Cardiac muscle cell (in vitro differentiated cells and primary cell): ENCODE data around the gene AIDA. TPM values are rescaled to one million over a fixed set of nuclear protein-coding genes. Genes with fewer than 3 reads are reported as not detected.

ENCODE experiments used
- DNase-seq, 2 donors: peaks; one replicate each; pipeline versions ENCODE4 v3.0.0 to v3.0.0-alpha.2; 2010 to 2017; ENCODE audit warnings: low read depth in 1 of 2, low spot score in 1 of 2
- H3K27ac ChIP-seq: fragments of 200-600 bp; sonication (generic); 2 replicates; pipeline ENCODE4 v1.5.1; 2016
- H3K27me3 ChIP-seq: fragments of 200-600 bp; sonication (generic); 2 replicates; pipeline ENCODE4 v1.6.0; 2016; ENCODE audit warnings: control low read depth
- H3K36me3 ChIP-seq: fragments of 200-600 bp; sonication (generic); 2 replicates; pipeline ENCODE4 v1.5.1; 2016; ENCODE audit warnings: control low read depth
- H3K4me1 ChIP-seq: fragments of 200-600 bp; sonication (generic); 2 replicates; pipeline ENCODE4 v1.8.1; 2017; ENCODE audit warnings: low read depth, mild to moderate bottlenecking, mixed run types
- H3K4me3 ChIP-seq: fragments of 200-600 bp; sonication (generic); 2 replicates; pipeline ENCODE4 v1.5.1; 2016; ENCODE audit warnings: mild to moderate bottlenecking
- H3K9me3 ChIP-seq: fragments of 200-600 bp; sonication (generic); 2 replicates; pipeline ENCODE4 v1.5.1; 2017; ENCODE audit warnings: low read depth, mild to moderate bottlenecking, control low read depth
- polyA plus RNA-seq: library from polyadenylated mRNA; unstranded; fragments of >200 nt; fragmentation: Nextera tagmentation; extraction: Ambion mirVana; gene quantifications from 2 replicates; pipeline ENCODE4 v1.2.1, GENCODE V29; 2016
- total RNA-seq: library from RNA; depleted of rRNA; stranded (reverse); fragments of >200 nt; gene quantifications from 2 replicates; pipeline ENCODE4 v1.2.3, GENCODE V29; 2016
- TF ChIP-seq, protein P1 (sequence below): IDR thresholded peaks from 2 replicates; pipeline ENCODE4 v1.5.1; 2012; ENCODE audit warnings: low read depth, mild to moderate bottlenecking, low read length

AIDA gene
- total and polyA plus RNA-seq, 2 experiments from 2014 or later, result 16.7 to 28.7 TPM

DNA sequence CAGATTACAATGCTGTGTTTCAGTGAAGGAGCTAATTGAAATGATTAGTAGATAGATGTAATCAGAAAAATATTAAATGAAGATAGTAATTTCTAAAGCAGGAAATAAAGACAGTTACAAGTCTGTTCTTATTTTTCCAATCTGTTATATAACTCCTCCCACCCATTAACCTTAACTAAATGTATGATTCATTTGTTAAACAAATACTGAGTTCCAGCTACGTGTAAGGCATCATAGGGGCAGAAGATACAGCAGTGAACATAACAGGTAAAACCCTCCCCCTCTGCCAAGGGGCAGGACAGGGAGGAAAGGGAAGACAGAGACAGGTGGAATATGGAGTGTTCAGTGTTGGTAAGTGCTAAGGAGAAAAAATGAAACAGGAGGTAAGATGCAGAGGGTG is 24.7 kb upstream of the AIDA start, which contains the start of gene FAM177B:
Gene FAM177B (plus strand): TSS at position 231 of the 400 bp plus-strand sequence. CDS start 9,344 bp downstream, outside the sequence.
- H3K9me3 ChIP-seq, result no peaks in the 10 kb centered on the region
- H3K4me1 ChIP-seq, result no peaks in the 10 kb centered on the region
- H3K36me3 ChIP-seq, result peaks cover 30% of the 10 kb centered on the region
- no peak within 1 kb of the TSS for H3K27ac ChIP-seq
- TF ChIP-seq, protein P1, sequence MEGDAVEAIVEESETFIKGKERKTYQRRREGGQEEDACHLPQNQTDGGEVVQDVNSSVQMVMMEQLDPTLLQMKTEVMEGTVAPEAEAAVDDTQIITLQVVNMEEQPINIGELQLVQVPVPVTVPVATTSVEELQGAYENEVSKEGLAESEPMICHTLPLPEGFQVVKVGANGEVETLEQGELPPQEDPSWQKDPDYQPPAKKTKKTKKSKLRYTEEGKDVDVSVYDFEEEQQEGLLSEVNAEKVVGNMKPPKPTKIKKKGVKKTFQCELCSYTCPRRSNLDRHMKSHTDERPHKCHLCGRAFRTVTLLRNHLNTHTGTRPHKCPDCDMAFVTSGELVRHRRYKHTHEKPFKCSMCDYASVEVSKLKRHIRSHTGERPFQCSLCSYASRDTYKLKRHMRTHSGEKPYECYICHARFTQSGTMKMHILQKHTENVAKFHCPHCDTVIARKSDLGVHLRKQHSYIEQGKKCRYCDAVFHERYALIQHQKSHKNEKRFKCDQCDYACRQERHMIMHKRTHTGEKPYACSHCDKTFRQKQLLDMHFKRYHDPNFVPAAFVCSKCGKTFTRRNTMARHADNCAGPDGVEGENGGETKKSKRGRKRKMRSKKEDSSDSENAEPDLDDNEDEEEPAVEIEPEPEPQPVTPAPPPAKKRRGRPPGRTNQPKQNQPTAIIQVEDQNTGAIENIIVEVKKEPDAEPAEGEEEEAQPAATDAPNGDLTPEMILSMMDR, result no peak
- H3K27me3 ChIP-seq, result no peaks in the 10 kb centered on the region
- no peak for DNase-seq
- no peak within 1 kb of the TSS for H3K4me3 ChIP-seq

DNA sequence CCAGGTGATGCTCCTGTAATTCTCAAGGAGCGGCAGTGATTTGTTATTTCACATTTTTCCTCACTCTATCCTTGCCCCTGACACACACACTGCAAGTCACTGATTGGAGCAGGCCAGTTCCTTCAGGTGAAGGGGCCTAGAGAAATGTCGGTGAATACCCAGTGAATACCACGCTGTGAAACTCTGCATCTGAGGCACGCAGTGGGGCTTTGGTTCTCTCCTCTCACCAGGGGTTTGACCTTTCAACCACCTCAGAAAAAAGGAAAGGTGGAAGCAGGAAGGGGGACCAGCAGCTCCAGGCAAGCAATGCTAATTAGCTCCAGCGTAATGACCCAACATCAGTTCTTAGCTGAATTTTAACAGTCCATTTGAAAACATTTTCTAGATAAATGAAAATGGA is 24.2 kb upstream of the AIDA start:
- no peaks in the 10 kb centered on the region for H3K4me1 ChIP-seq

DNA sequence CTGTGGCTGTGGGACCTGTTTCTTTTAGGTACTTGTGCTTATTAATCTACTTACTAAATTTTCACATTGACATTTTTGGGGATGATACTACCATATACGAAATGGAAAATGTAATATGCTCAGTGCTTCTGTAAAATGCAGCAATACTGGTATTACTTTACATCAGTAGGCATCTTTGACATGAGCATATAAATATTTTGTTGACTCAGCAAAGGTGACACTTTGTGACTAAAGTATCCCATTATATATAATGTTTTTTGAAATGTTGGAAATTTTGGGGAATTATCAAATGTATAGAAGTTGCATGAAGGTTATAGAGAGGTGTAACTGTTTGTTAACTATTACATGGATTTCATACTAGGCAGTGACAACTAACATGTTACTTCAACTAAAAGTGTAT is 22.4 kb upstream of the AIDA start:
- TF ChIP-seq, protein P1, result no peak
- Histone ChIP-seq H3K27me3 (no peaks in the 10 kb centered on the region), H3K36me3 (peaks cover 50% of the 10 kb centered on the region), H3K27ac (no peak overlapping the region), H3K4me1 (no peaks in the 10 kb centered on the region), H3K4me3 (no peak overlapping the region), H3K9me3 (no peaks in the 10 kb centered on the region)
- DNase-seq, result no peak

More for the DNA sequence above, 24.2 kb upstream of the AIDA start:
- TF ChIP-seq, protein P1, result no peak
- Histone ChIP-seq H3K4me3 (no peak overlapping the region), H3K27me3 (no peaks in the 10 kb centered on the region), H3K9me3 (no peaks in the 10 kb centered on the region), H3K27ac (no peak overlapping the region), H3K36me3 (peaks cover 34% of the 10 kb centered on the region)
- no peak for DNase-seq

DNA sequence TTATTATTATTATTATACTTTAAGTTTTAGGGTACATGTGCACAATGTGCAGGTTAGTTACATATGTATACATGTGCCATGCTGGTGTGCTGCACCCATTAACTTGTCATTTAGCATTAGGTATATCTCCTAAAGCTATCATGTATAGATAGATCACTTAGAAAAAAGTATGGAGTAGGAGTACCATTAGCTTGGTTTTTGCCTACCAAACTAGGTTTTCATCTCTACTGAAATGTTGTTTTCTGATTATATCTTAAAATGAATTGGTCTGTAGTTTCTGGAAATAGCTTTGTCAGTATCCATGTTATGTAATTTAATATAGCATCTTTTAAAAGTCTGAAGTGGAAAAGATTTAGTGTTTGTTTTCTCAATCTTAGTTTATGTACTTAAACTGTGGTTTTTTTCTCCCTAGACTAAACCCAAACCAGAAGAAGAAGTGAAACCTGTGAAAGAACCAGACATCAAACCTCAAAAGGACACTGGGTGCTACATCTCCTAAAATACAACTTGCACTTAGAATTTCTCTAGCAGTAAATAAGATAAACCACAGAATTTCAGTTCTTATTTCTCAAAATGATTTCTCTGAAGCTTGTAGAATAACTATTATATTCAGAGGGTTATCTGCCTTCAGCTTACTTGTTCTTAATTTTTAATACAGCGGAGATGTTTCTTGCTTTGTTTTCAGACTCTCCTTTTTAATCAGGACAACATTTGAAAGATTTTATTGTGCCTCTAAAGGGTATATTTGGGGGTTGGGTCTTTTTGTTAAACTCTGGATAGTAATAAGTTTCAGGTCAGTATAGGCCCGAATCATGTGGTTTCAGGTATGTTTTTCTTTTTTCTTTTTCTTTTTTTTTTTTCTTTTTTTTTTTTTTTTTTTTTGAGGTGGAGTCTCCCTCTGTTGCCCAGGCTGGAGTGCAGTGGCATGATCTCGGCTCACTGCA is 20.2 kb upstream of the AIDA start:
- TF ChIP-seq, protein P1, result no peak
- no peak for DNase-seq
- Histone ChIP-seq H3K27me3 (no peaks in the 10 kb centered on the region), H3K9me3 (no peaks in the 10 kb centered on the region), H3K4me1 (no peaks in the 10 kb centered on the region), H3K4me3 (no peak overlapping the region), H3K27ac (no peak overlapping the region), H3K36me3 (peaks cover 66% of the 10 kb centered on the region)

DNA sequence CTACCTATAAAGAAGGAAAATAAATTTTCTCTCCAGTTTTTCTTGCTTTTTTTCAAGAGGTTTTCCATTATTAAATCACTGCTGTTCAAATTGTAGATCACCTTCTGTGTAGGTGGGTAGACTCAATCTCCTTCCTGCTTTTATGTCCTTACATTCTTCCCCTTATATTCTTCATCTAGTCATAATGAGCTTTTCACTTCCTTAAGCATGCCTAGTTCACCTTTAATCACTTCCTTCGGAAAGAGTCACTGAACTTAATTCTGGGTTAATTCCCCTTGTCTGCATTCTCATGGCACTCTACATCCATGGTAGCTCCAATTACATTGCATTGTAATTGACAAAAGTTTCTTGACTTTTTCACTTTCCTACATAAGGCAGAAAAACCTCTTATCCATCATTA is 18.6 kb upstream of the AIDA start:
- H3K9me3 ChIP-seq, result no peaks in the 10 kb centered on the region
- H3K27me3 ChIP-seq, result no peaks in the 10 kb centered on the region
- H3K4me3 ChIP-seq, result no peak overlapping the region
- no peak for DNase-seq
- H3K36me3 ChIP-seq, result peaks cover 80% of the 10 kb centered on the region
- H3K27ac ChIP-seq, result no peak overlapping the region
- TF ChIP-seq, protein P1, result no peak
- no peaks in the 10 kb centered on the region for H3K4me1 ChIP-seq
